ENCODE data around the gene CPT1C. TPM values are rescaled to one million over a fixed set of nuclear protein-coding genes. Genes with fewer than 3 reads are reported as not detected.
A peak's percentile ranks its signal among the peaks of the same experiment; 100 is the strongest.

The CPT1C gene
- total RNA-seq, 1 donor = 0.73 TPM

DNA sequence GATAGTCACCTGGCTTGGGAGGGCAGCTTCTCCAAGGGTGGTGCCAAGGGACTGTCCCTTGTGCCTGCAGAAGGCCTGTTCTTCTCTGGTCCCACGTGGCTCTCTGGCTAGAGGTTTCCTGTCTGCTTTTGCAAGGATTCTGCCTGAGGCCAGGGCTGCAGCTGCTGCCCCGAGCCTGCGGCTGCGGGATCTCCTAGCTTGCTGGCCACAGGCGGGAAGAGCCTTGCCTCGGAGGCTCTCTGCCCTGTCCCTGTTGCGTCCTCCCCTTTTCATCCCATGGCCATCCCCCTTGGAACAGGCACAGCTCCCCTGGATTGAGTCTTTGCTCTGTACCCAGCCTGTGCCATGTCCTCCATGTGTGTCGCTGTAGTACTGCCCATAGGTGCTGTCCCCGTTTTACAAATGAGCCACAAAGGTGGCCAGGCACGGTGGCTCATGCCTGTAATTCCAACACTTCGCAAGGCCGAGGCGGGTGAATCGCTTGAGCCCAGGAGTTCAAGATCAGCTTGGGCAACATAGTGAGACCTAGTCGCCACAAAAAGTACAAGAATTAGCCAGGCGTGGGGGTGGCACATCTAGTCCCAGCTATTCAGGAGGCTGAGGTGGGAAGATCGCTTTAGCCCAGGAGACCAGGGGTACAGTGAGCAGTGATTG lies 34.3 kb upstream of the CPT1C start:
- no peaks in the 10 kb centered on the region for H3K4me1 ChIP-seq (ENCODE audit: insufficient read depth, low read length)
- no peaks in the 10 kb centered on the region for H3K9me3 ChIP-seq (ENCODE audit: low read depth, low read length)
- no peaks in the 10 kb centered on the region for H3K27me3 ChIP-seq (ENCODE audit: insufficient read depth, low read length)
- no peak overlapping the region for H3K4me3 ChIP-seq (ENCODE audit: low read length)

DNA sequence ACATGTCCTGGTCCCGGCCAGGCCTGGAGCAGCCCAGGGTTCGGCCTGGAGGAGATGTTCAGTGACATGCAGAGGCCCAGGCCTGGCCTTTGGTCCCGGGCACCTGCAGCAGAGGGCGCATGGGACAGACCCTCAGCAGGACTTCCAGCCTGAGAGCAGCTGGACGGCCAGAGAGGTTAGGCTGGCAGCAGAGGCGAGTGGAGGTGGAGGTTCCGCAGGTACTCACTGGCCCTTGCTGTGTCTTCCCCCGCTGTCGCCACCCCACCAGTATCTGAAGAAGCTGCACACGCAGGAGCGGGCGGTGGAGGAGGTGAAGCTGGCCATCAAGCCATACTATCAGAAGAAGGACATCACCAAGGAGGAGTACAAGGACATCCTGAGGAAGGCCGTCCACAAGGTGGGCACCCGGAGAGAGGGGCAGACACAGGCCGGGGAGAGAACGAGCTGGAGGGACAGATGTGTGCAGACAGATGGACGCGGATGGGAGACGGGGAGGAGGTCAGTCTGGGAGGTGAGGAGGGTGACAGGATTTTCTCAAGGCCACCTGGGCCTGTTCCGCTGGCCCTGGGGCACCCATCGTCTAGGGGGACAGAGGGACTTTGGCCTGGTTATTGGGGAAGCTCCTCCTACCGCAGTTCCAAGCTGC lies 33.3 kb upstream of the CPT1C start:
- H3K4me1 ChIP-seq (ENCODE audit: insufficient read depth, low read length) = no peaks in the 10 kb centered on the region
- no peaks in the 10 kb centered on the region for H3K9me3 ChIP-seq (ENCODE audit: low read depth, low read length)
- H3K4me3 ChIP-seq (ENCODE audit: low read length) = no peak overlapping the region

DNA sequence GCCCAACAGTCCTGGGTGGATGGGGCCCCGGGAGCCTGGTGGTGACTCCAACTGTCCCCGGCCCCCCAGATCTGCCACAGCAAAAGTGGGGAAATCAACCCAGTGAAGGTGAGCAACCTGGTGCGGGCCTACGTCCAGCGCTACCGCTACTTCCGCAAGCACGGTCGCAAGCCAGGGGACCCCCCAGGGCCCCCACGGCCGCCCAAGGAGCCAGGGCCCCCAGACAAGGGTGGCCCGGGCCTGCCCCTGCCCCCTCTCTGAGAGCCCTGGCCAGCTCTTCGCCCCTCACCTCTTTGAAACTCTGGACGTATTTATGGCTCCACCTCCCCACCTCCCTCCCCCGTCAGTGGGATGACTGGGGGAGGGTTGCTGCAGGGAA lies 32.8 kb upstream of the CPT1C start:
- Histone ChIP-seq H3K4me3 (ENCODE audit: low read length) (no peak overlapping the region), H3K27me3 (ENCODE audit: insufficient read depth, low read length) (no peaks in the 10 kb centered on the region), H3K9me3 (ENCODE audit: low read depth, low read length) (no peaks in the 10 kb centered on the region), H3K4me1 (ENCODE audit: insufficient read depth, low read length) (peaks cover 4% of the 10 kb centered on the region)

More for the DNA sequence above, 33.3 kb upstream of the CPT1C start:
- H3K27me3 ChIP-seq (ENCODE audit: insufficient read depth, low read length) = no peaks in the 10 kb centered on the region

DNA sequence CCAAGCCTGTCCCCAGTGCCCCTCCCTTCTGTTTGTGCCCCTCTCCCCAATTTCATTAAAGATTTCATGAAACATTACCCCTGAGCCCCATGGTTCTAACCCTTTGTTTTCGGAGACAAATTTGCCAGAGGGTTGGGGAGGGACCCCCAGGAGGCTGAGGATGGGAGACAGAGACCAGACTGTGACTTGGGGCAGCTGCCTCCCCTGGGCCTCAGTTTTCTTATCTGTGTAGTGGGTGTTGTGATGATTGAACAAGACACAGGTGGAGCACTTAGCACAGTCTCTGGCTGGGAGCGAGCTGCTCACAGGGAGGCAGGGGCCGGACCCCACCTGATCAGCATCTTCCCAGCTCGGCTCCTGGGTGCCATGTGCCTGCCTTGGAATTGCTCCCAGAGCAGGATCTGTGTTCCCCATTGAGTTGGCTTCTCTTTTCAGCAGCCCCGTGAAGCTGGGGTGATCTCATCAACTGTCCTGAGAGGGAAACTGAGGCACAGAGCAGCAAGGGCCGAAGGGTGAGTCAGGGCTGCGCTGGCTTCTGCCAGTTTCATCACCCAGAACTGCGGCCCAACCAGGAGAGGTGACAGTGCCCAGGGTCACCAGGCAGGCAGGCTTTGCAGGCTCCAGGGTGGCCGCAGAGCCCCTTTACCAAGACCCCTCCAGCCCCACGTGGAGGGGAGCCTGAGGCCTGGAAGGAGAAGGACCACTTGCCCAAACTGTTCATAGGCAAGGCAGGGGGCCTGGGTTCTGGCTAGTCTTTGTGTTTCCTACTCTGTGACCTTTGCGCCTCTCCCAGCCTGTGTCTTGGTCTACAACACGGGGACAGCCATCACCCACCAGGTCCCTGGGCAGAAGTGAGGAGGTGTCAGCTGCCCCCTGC lies 32.1 kb upstream of the CPT1C start:
- Histone ChIP-seq H3K9me3 (ENCODE audit: low read depth, low read length) (no peaks in the 10 kb centered on the region), H3K4me1 (ENCODE audit: insufficient read depth, low read length) (peaks cover 11% of the 10 kb centered on the region), H3K4me3 (ENCODE audit: low read length) (no peak overlapping the region), H3K27me3 (ENCODE audit: insufficient read depth, low read length) (no peaks in the 10 kb centered on the region)

DNA sequence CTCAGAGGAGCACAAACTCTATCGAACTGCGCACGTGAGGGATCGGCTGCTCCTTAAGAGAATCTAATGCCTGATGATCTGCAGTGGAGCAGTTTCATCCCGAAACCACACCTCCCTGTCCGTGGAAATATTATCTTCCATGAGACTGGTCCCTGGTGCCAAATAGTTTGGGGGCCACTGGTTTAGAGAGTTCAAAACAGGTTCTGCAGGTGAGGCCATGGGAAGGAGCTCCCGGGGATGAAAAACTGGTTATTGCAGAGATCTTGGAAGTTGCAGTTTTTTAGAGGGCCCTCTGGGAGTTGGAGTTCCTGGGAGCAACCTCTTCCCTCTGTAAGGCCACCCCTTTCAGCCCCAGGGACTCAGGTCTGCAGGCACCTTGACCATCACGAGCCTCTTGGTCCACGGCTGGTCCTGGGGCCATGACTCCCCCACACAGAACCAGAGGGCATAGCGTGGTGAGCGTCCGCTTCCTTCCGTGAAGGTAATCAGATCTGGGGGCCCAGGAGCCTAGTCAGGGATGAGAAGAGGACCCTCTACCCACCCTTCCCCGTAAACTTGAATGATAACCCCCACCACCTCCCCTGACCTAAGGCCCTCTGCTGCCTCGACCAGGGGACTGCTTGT lies 30.5 kb upstream of the CPT1C start:
- Histone ChIP-seq H3K9me3 (ENCODE audit: low read depth, low read length) (no peaks in the 10 kb centered on the region), H3K4me3 (ENCODE audit: low read length) (no peak overlapping the region), H3K4me1 (ENCODE audit: insufficient read depth, low read length) (peaks cover 15% of the 10 kb centered on the region), H3K27me3 (ENCODE audit: insufficient read depth, low read length) (no peaks in the 10 kb centered on the region)

DNA sequence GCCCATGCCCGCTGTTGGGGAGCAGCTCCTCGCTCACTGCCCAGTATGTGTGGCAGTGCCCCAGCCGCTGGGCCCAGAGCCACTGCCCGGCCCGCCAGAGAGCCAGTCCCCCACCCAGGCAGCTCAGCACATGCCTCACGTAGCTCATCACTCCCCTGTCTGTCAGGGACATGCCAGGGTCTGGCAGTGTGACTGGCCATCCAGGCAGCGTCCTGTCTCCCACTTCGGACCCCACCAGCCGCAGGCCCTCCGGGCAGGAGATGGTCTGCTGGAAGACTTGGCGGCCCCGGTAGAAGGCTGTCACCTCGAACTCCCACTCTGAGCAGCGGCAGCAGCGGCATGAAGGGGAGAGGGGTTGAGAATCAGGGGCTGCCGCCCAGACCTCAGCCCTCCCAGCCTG lies 28.9 kb upstream of the CPT1C start:
- Histone ChIP-seq H3K4me1 (ENCODE audit: insufficient read depth, low read length) (peaks cover 23% of the 10 kb centered on the region), H3K27me3 (ENCODE audit: insufficient read depth, low read length) (no peaks in the 10 kb centered on the region), H3K9me3 (ENCODE audit: low read depth, low read length) (no peaks in the 10 kb centered on the region), H3K4me3 (ENCODE audit: low read length) (no peak overlapping the region)

DNA sequence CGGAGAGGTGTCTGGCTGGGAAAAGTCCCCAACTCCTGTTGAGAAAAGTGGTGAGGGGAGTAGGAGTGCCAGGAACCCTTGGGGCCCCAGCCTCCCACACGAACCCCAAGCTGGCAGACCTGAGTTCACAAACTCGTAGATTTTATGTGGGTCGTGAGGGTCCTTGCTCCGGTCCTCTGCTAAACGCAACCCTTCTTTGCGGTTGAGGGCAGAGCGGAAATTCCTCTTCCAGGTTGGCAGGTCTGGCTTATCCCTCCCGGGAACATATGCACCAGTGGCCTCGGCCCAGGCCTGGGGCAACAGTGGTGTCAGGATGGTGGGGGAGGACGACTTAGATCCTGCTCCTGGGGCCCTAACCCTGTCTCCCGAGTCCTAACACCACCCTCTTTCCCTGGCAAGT lies 27.7 kb upstream of the CPT1C start:
- Histone ChIP-seq H3K27me3 (ENCODE audit: insufficient read depth, low read length) (no peaks in the 10 kb centered on the region), H3K9me3 (ENCODE audit: low read depth, low read length) (no peaks in the 10 kb centered on the region), H3K4me1 (ENCODE audit: insufficient read depth, low read length) (peaks cover 23% of the 10 kb centered on the region), H3K4me3 (ENCODE audit: low read length) (no peak overlapping the region)

DNA sequence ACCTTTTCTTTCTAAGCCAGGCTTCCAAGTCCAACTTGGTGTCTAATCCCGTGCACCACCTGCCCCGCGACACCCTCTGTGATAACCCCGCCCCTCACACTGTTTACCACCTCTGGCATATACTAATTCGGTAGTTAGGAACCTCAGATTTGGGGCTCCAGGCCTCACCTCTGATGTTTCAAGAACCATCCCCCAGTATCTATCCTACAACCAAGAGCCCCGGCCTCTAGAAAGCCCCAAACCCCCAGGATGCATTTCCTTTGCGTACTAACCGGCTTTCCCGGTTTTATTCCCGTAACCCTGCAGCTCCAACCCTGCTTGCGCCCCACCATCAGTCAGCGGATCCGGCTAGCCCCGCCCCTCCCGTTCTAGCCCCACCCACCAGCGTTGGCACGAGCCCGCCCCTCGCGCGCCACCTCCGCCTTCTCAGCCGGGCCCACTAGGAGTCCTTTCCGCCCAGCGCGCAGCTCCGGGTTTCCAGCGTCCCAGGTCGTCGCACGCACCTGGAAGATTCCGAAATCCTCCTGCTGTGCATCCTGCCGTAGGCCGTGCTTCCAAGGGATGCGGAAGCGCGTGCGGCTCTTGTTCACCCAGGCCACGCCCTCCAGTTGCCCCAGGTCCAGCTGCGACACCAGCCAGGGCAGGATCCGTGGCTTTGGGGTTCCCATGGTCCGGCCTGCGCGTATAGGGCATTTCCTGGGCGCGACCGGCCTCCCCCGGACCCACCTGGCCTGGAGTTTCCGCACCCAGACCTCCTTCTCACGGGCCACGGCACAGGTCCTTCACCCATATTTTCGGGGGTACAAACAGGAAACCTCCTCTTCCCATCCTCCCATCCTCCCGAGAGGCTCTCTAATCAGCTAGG lies 26.5 kb upstream of the CPT1C start:
- H3K4me3 ChIP-seq (ENCODE audit: low read length) = peak overlapping the region; percentile 93
- H3K9me3 ChIP-seq (ENCODE audit: low read depth, low read length) = no peaks in the 10 kb centered on the region
- H3K27me3 ChIP-seq (ENCODE audit: insufficient read depth, low read length) = no peaks in the 10 kb centered on the region
- H3K4me1 ChIP-seq (ENCODE audit: insufficient read depth, low read length) = peaks cover 23% of the 10 kb centered on the region

DNA sequence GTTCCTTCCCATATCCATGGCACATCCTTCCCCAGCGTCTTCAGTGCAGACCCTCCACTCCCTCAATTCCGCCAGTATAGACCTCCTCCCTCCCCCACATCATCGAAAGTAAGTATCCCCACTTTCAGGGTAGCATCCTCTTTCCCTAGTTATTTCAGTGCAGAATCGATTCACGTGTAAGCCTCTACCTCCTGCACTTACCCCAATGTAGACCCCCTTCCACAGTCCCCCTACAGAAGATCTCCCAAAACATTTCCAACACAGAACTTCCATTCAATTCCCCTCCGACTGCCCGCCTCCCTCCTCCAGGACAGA lies 25.9 kb upstream of the CPT1C start:
- peak overlapping the region; percentile 93 for H3K4me3 ChIP-seq (ENCODE audit: low read length)
- no peaks in the 10 kb centered on the region for H3K9me3 ChIP-seq (ENCODE audit: low read depth, low read length)
- no peaks in the 10 kb centered on the region for H3K27me3 ChIP-seq (ENCODE audit: insufficient read depth, low read length)
- H3K4me1 ChIP-seq (ENCODE audit: insufficient read depth, low read length) = peaks cover 23% of the 10 kb centered on the region

DNA sequence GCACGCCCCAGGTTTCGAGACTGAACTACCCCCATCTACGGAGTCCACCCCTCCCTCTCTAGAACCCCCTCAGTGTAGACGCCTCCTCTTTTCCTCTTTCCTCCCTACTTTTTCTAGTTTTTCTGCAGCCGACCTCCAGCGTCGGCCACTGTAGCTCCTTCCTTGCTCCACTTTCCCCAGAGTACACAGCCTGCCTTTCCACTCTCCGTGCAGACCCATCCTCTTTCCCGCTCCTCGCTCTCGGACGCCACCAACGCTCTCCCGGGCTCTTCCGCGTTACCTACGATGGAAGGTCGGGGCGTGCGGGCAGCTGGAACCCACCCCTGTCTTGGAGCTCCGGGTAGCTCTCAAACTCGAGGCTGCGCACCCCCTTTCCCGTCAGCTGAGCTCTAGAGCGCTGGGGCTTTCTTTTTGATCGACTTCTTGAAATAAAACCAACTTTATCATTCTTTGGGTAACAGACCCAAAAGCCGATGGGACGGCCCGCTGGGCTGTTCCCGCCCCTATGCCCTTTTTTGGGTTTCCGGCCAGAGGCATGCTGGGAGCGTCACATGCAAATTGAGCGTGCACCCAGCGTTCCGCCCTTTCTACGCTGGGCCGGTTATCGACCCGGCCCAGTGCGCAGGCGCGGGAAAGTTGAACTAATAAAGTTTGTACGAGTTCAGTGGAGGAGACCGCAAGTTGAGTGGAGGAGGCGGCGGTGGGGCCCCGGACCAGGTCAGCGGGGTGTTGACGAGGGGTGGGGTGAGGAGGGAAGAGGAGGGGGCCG lies 25.4 kb upstream of the CPT1C start, which contains the start of the genes BCL2L12 and IRF3:
Gene BCL2L12 (plus strand): TSS at position 583 of the 769 bp plus-strand sequence. CDS start 760 bp downstream, outside the sequence.
Gene IRF3 (minus strand): TSS at position 507 of the 769 bp plus-strand sequence. CDS start 1,019 bp downstream, outside the sequence.
- H3K4me3 ChIP-seq (ENCODE audit: low read length) = peak within 1 kb of the TSS; percentile 93
- H3K27me3 ChIP-seq (ENCODE audit: insufficient read depth, low read length) = no peaks in the 10 kb centered on the region
- H3K4me1 ChIP-seq (ENCODE audit: insufficient read depth, low read length) = peaks cover 23% of the 10 kb centered on the region
- H3K9me3 ChIP-seq (ENCODE audit: low read depth, low read length) = no peaks in the 10 kb centered on the region

DNA sequence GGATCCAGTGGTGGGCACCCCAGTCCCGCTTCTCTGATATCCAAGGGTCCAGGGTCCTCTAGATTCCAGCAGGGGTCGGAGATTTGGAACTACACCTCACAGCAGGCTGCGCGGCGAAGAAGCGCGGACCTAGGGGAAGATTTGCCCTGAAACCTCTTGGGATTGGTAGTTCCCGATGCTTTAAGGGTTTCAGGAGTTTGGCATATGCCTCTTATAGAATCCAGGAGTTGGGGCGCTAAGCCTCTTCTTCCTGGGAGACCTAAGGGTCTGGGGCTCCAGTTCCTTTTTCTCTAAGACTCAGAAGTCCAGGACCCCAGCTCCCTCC lies 24.8 kb upstream of the CPT1C start:
- Histone ChIP-seq H3K9me3 (ENCODE audit: low read depth, low read length) (no peaks in the 10 kb centered on the region), H3K27me3 (ENCODE audit: insufficient read depth, low read length) (no peaks in the 10 kb centered on the region), H3K4me3 (ENCODE audit: low read length) (peak overlapping the region; percentile 93), H3K4me1 (ENCODE audit: insufficient read depth, low read length) (peaks cover 23% of the 10 kb centered on the region)

DNA sequence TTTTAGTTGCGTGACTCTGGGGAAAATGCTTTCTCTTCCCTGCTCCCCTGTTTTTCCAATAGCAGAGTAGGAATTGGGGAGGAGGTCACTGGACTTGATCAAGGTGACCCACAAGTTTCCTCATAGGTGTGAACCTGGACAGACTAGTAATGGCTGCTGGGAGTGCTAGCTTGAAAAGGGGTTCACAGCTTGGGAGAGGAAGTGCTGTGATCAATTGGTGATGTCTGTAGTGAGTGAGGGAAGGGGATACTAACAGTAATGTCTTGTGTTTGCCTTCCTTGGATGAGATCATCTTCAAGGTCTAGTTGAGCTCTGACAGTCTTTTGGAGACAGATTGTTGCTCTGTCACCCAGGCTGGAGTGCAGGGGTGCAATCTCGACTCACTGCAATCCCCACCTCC lies 23.4 kb upstream of the CPT1C start:
- H3K27me3 ChIP-seq (ENCODE audit: insufficient read depth, low read length) = no peaks in the 10 kb centered on the region
- no peaks in the 10 kb centered on the region for H3K9me3 ChIP-seq (ENCODE audit: low read depth, low read length)
- H3K4me1 ChIP-seq (ENCODE audit: insufficient read depth, low read length) = peaks cover 28% of the 10 kb centered on the region
- H3K4me3 ChIP-seq (ENCODE audit: low read length) = no peak overlapping the region

DNA sequence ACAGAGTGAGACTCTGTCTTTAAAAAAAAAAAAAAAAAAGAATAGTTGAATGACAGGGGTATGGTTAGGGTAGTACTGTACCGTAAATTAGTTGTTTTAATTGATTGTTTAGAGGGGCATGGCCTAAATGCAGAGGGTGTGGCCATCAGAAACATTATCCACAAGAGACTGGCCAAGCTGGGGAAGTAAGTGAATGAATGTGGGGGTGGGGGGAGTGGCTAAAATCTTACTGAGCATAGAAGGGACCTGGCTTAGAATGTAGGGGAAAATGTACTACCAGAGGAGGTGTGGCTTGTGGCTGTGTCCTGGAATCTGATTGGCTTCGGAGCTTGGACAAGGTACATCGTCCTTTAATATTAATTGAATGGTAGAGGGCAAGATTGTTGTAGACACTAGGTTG lies 21.4 kb upstream of the CPT1C start:
- H3K4me1 ChIP-seq (ENCODE audit: insufficient read depth, low read length) = peaks cover 13% of the 10 kb centered on the region
- H3K9me3 ChIP-seq (ENCODE audit: low read depth, low read length) = no peaks in the 10 kb centered on the region
- H3K4me3 ChIP-seq (ENCODE audit: low read length) = no peak overlapping the region

More for the DNA sequence above, 21.4 kb upstream of the CPT1C start:
- no peaks in the 10 kb centered on the region for H3K27me3 ChIP-seq (ENCODE audit: insufficient read depth, low read length)

All from mononuclear cell (primary cell).